Measurements from ENCODE around the gene DEAF1. TPM values are rescaled to one million over a fixed set of nuclear protein-coding genes. Genes with fewer than 3 reads are reported as not detected.

Gene DEAF1
- total RNA-seq, 1 donor from 2014 or later, result 25.9 TPM

DNA sequence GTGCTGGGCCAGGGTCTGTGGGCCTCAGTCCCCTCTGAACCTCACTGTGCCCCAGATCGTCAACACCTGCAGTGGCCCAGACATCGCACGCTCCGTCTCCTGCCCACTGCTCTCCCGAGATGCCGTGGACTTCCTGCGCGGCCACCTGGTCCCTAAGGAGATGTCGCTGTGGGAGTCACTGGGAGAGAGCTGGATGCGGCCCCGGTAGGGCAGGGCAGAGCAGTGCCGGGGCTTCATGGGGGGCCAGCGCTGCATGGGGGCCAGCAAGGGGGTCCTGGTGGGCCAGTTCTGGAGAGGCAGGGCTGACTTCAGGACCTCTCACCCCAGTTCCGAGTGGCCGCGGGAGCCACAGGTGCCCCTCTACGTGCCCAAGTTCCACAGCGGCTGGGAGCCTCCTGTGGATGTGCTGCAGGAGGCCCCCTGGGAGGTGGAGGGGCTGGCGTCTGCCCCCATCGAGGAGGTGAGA is 27.4 kb upstream of the DEAF1 start:
- DNase-seq (ENCODE audit: low spot score), result no peak

DNA sequence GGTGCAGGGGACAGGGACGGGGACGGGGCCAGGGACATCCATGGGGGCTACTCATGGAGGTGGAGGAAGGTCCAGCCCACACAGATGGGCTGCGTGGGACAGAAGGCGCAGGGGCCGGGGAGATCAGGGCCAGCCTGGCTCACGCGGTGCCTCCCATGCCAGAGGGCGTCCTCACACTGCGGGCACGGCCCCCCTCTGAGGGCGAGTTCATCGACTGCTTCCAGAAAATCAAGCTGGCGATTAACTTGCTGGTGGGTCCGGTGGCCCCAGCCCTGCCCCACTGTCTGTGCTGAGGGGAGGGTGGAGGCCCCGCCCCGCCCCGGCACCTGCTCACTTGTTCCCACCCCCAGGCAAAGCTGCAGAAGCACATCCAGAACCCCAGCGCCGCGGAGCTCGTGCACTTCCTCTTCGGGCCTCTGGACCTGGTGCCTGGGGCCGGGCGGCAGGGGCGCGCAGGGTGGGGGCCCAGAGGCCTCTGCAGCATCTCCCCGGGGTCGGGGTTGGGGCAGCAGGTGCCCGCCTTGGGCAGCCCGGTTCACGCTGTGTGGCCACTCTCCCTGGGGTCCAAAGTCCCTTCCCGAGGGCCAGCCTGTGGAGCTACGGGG is 26.8 kb upstream of the DEAF1 start:
- no peak for DNase-seq (ENCODE audit: low spot score)

GRCh38 chr11:721247-721740 is 26.3 kb upstream of the DEAF1 start:
- DNase-seq (ENCODE audit: low spot score), result no peak

- no peak for DNase-seq (ENCODE audit: low spot score)
Observed at GRCh38 chr11:720642-721246, 25.7 kb upstream of the DEAF1 start.

DNA sequence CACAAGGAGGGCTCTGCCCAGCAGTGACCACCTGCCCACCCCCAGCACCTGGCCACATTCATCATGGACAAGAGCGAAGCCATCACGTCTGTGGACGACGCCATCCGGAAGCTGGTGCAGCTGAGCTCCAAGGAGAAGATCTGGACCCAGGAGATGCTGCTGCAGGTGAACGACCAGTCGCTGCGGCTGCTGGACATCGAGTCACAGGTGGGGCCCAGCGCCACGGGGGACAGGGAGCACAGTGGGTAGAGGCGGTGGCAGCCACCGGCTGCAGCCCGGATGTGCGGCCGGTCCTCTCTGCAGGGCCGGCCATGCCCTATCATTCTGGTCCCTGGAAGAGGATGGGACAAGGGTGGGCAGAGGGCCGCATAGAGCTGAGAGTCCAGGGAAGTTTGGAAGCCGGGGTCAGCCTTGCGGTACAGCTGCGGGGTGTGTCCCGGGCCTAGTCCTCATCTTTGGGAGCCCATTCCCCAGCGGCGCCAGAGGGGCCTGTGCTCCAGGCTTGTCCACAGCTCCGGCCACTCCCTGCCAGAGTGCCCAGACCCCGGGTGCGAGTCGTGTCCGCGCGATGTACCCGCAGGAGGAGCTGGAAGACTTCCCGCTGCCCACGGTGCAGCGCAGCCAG is 25.1 kb upstream of the DEAF1 start:
- DNase-seq (ENCODE audit: low spot score), result no peak

DNA sequence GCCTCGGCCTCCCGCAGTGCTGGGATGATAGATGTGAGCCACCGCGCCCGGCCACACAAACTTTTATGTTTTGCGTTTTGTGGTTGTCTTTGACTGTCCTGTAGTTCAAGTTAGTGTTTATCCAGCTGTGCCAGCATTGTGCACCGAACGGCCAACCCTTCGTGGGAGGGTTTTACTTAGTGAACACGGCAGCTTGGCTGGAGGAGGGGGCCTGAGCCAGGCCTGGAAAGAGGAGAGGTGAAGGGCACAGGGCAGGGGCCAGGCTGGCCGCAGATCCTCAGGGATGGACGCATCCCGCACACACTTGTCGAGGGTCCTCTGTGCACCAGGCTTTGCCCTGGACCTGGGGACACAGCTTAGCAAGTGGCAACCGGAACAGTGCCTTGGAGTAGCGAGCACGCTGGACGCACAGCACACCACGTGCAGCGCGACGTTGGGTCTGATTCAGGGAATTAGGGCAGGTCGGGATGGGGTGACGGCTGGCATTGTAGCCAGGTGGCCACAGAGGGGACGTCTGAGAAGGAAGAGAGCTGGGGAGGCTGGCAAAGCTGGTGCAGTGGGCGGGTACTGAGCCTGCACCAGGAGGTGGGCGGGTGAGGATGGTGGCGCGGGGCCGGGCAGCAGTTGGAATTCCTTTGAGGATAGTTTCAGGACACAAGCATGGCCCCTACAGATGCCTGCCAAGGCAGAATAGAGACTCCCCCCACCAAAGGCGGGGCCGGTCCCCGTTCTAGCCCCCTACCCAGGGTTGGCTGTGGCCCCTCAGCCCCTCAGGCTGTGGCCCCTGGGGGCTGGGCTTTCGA is 24.4 kb upstream of the DEAF1 start:
- no peak for DNase-seq (ENCODE audit: low spot score)

GRCh38 chr11:714436-714835 is 19.4 kb upstream of the DEAF1 start:
- DNase-seq (ENCODE audit: low spot score), result no peak

GRCh38 chr11:709109-709997 is 14.3 kb upstream of the DEAF1 start:
- no peak for DNase-seq (ENCODE audit: low spot score)

- DNase-seq (ENCODE audit: low spot score), result no peak
Observed at GRCh38 chr11:708511-708910, 13.5 kb upstream of the DEAF1 start.

DNA sequence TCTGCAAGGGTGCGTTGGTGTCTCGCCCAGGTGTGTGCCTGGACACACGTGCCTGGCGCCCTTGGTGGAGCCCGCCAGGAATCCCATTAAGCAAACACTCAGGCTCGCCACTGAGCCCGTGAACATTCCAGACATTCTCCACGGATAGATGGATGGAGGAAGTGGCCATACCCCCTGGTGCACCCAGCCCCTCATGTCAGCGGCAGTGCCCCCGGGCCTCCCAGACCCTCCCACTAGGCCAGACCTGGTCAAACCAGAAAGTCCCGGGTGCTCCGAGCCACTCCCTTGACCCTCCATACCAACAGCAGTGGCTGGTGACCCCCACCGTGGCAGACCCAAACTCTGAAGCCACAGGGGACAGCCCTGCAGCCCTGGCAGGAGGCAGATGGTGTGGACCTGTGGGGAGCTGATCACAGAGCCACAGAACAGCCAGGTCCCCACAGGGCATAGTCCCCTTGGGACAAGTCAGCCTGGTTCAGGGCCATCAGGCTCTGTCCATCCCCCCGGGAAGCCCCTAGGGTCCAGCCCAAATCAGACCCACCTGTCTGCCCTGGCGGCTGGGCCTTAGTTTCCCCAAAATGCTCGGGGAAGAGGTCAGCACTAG is 12.9 kb upstream of the DEAF1 start:
- DNase-seq (ENCODE audit: low spot score), result no peak

DNA sequence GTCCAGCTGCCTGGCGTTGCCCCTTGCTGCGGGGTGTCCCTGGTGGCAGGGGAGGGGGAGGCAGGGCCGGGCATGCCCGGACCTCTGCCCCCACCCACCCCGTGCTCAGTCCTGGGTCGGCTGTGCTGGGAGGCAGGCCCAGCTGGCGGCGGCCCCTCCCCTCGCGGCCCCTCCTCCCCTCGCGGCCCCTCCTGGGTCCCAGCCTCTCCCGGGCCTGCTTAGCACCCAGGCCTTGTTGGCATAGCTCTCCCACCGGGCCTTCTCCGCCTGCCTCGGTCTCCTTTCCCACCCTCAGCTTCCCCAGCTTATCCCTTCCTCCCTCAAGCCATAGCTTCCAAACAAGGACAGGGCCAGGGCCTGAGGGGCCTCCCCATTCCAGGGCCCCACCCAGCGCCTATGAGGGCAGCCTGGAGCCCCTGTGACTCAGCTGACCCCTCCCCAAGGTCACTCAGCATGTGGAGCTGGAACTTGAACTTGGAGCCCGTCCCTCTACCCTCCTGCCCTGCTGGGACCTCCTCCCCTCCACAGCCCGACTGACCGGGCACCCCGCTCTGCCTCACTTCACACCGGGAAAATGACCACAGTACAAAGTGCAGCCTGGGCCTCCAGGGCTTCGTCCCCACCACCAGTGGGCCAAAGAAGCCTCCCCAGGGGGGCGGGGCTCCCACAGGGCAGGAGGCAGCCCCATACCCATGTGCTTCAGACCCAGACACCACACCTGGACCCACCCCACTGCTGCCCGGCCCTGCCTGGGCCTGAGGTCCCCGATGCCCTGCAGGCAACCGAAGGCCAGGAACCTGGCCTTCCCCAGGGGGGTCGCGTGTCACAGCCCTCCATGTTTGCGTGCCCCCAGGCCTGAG is 12.2 kb upstream of the DEAF1 start:
- no peak for DNase-seq (ENCODE audit: low spot score)

DNA sequence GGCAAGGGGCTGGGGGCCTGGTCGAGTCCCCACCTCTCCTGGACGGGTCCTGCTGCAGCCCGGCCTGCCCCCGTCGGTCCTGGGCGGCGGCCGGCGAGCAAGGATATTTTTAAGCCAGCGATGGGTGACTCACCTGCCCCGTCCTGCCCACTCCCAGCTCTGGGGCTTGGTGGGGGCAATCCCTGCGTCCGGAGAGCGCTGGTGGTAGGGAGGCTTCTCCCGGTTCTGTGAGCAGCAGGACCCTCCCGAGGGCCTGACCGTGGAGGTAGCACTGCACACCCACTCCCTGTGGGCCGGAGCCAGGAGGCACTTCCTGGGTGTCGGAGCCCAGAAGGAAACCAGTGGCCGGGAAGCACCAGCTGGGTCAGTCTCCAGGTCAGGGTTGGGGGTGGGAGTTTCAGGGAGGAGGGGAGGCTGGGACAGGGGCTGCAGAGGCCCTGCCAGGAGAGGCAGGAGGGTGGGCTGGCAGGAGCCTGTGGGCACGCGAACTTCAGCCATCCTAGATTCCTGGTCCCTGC is 11.5 kb upstream of the DEAF1 start:
- DNase-seq (ENCODE audit: low spot score), result no peak

DNA sequence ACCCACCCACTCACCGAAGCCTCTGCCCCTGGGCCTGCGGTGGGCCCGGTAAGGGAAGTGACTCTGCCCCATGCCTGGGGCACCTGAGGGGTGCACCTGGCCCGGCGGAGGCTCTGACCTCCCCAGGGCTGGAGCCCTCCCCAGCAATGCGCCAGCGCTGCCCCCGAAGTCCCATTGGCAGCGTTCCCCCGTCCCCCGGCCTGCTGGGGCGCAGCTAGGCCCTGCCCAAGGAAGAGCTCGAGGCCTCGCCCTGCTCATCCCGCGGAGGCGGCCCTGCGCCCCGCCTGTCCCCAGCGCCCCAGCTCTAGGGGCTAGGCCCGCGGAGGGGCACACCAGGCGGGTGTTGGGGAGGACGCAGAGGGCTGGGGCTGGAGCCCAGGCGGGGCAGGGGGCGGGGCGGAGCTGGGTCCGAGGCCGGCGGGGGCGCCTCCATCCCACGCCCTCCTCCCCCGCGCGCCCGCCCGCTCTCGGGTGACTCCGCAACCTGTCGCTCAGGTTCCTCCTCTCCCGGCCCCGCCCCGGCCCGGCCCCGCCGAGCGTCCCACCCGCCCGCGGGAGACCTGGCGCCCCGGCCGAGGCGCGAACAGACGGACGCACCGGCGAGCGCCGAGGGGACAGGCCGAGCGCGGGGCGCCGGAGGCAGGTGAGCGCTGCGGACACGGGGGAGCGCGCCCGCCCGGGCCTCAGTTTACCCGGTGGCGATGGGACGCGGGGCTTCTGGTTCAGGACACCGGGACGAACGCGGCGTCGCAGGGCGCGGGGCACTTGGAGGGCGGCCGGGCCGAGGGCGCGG is 10.8 kb upstream of the DEAF1 start, which contains the start of gene EPS8L2:
EPS8L2 (plus strand) TSS at position 586 of the 793 bp plus-strand sequence. CDS start 3,177 bp downstream, outside the sequence.
- no peak for DNase-seq (ENCODE audit: low spot score)

GRCh38 chr11:704781-705645 is 10.0 kb upstream of the DEAF1 start:
- DNase-seq (ENCODE audit: low spot score), result no peak

GRCh38 chr11:704228-704674 is 9.2 kb upstream of the DEAF1 start:
- no peak for DNase-seq (ENCODE audit: low spot score)

DNA sequence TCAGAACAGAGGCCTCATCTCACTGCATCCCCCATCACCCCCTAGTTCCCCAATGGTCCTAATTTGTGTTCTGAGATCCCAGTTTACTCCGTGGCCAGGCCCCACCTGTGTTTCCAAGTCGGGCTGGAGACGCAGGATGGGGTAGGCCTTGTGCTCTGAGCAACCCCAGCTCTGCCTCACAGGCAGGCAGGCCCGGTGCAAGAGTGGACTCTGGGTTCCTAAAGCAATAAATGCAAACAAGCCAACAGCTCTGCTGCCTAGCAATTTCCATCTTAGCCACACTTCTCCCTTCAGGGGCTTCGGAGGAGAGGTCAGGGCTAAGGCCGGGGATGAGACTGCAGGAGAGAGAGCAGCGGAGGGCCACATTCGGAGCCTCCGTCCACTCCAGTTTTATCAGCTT is 8.5 kb upstream of the DEAF1 start:
- DNase-seq (ENCODE audit: low spot score), result no peak

Data from mesenteric fat pad (tissue), 1 donor.